ENCODE data around the gene SCN9A. TPM values are rescaled to one million over a fixed set of nuclear protein-coding genes. Genes with fewer than 3 reads are reported as not detected.

SCN9A gene
- 24.0 and 43.0 TPM in 2 replicates for total RNA-seq

DNA sequence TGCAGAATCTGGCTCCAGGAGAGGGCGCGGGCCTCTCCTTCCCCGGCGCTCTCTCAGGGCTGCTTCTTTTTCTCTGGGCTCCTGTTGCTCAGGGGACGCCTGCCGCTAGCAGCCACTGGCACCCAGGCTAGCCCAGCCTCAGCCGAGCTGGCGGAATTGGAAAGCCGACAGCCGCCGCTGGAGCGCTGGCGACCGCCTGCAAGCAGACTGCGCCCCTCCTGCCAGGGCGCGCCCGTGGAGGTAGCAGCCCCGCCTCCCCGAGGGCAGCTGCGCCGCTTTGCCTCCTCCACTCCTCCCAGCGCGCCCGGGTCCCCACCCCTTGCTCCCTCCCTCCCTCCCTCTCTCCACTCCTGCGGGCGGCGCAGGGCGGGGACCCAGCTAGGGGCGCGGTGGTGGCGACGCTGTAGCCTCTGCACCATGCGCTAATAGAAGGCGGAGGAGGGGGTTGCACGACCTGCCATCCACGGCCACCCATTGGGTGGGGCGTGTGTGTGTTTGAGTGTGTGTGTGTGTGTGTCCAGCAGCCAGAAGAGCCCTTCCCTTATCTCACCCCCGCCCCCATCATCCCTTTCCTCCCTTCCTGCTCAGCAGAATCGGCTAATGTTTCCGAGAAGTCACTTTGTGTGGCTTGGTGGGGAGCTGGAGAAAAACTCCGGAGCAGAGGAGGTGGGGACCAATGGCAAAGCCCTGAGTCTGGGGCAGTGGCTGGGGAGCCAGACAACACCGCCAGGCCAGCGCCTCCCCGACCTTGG, at the start of gene SCN9A:
Gene SCN9A, minus strand, starts transcription at position 209 of the 752 bp plus-strand sequence. CDS start 64,188 bp downstream, outside the sequence.

Other genes with a start within 250 kb of the SCN9A start
- 0.11 and 0.75 TPM in 2 replicates for gene SCN1A, start 247.9 kb downstream of the SCN9A start, total RNA-seq
- gene SCN7A, start 118.3 kb upstream of the SCN9A start, total RNA-seq: 0.11 and 0.12 TPM in 2 replicates